COLO668 (cell line): Measurements from ENCODE around the gene FBXO2.
A peak's percentile ranks its signal among the peaks of the same experiment; 100 is the strongest.

Source experiments
- DNase-seq: peaks from one replicate; lab custom pipeline; 2025; ENCODE audit not compliant: unreplicated experiment; lab: John Stamatoyannopoulos, UW

FBXO2 gene

GRCh38 chr1:11682799-11683198, 28.6 kb upstream of the FBXO2 start:
- DNase-seq: no peak

- DNase-seq: no peak
These were observed 28.1 kb upstream of the FBXO2 start for GRCh38 chr1:11682287-11682771.

DNA sequence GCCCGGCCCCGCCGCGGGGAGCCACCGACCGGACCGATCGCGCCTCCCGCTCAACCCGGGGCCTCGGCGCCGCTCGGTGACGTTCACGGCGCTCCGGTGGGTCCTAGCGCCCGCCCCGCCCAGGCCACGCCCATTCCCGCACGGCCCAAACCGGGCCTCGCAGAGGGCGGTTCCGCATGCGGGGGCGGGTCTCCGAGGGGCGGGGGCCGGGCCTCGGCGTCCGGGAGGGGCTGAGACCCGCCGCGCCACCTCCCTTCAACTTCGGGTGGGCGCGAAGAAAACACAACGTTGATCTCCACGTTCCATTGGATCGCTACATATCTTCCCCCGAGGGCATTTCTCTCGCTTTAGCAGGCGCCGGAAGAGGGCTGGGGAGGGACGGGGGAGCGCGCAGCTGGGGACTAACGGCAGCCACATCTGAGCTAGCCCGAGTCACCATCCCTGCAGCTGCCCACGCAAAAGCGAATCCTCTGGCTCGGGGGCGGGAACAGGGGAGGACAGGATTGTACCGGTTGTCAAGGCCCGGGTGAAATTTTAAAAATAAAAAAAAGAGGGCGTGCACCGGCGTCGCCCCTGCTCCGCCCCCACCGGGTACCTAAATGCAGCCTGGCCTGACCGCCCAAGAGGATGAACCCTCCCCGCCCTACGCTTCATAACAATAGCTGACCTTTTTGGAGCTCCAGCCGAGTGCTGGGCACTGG, 27.0 kb upstream of the FBXO2 start, which contains the start of gene MAD2L2:
TSS of gene MAD2L2 (minus strand) at position 78 of the 701 bp plus-strand sequence. CDS start 547 bp downstream, outside the sequence.
- peak; percentile 94 for DNase-seq

- no peak for DNase-seq
These were observed 26.2 kb upstream of the FBXO2 start for GRCh38 chr1:11680270-11681070.

GRCh38 chr1:11678442-11678841, 24.2 kb upstream of the FBXO2 start:
- no peak for DNase-seq

DNA sequence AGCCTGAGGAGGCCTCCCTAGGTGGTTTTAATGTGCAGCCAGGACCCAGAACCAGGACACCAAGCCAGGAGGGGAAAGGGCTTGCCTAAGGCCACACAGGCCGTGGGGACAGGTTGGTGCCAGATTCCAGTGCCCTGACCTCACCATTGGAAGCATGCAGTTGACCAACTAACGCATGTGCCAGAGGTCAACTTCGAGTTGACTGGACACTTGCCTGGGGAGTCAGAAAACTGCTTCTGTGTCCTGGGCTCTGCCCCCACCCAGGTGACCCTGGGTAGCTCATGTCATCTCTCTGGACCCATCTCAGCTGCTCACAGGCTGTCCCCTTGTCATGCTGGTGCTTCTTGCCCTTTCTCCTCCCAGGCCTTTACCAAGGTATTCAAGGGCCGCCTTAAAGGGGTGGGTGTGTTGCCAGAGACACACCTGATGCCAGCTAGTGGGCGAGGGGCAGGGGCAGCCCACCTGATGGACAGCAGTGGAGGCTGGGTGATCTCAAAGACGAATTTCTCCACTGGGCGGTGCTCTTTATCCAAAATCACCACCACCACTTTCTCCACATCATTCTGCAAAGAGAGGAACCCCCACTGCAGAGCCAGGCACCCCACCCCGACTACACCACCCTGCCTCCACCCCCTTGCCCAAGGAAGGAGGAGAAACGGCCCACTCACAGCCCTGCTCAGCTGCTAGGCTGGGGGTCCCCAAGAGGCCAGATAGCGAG, 22.3 kb upstream of the FBXO2 start:
- no peak for DNase-seq

DNA sequence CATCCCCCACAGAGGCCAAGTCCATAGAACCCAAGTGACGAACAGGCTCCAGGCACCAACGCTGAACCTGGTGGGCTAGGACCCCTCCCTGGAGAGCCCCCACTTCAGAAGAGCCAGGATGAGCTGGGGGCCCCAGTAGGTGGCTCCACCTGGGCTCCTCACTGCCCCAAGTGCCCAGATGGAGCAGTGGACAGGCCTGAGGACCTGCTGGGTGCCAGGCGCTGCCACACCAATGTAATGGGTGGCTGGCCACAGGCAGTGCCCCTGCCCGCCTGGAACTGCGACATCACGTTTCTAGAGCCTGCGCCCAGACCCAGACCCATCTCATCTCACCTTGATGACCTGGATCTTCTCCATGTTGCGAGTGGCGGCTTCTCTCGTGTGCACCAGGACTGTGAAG, 21.1 kb upstream of the FBXO2 start:
- no peak for DNase-seq

DNA sequence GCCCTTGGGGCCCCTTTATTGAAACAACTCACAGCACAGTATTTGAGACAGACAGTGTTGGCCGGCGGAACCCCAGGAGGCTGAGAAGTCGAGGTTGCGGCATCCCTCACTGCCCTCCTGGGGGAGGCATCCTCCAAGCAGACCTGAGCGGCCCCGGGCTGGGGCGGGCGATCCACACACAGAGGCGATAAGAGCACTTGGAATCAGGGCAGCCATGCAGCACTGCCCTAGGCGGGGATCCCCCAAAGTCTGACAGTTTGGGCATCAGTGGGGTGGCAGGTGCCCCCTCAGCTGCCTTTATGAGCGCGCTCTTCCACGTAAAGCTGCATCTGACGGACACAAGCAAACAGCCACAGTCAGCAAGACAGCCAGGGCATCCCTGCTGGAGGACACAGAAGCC, 20.3 kb upstream of the FBXO2 start:
- DNase-seq: no peak

DNA sequence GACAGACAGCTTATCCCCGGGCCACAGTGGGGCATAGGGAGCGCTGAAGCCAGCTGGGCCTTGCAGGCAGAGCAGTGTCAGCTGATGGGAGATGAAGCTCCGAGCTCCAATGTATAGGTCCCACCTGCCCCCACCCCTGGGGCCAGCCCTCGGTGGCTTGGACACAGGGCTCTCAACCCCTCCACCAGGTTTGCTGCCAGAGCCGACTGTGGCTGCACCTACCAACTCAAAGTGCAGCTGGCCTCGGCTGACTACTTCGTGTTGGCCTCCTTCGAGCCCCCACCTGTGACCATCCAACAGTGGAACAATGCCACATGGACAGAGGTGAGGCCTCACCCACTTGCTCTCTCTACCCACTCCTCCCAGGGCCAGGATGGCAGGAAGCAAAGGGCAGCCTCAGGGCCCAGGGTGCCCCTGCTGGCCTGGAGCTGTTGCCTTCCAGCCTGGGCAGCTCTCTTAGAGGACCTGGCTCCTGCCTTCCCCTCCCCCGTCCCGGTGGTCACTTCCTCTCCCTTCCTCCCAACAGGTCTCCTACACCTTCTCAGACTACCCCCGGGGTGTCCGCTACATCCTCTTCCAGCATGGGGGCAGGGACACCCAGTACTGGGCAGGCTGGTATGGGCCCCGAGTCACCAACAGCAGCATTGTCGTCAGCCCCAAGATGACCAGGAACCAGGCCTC, 19.0 kb upstream of the FBXO2 start:
- DNase-seq: no peak

DNA sequence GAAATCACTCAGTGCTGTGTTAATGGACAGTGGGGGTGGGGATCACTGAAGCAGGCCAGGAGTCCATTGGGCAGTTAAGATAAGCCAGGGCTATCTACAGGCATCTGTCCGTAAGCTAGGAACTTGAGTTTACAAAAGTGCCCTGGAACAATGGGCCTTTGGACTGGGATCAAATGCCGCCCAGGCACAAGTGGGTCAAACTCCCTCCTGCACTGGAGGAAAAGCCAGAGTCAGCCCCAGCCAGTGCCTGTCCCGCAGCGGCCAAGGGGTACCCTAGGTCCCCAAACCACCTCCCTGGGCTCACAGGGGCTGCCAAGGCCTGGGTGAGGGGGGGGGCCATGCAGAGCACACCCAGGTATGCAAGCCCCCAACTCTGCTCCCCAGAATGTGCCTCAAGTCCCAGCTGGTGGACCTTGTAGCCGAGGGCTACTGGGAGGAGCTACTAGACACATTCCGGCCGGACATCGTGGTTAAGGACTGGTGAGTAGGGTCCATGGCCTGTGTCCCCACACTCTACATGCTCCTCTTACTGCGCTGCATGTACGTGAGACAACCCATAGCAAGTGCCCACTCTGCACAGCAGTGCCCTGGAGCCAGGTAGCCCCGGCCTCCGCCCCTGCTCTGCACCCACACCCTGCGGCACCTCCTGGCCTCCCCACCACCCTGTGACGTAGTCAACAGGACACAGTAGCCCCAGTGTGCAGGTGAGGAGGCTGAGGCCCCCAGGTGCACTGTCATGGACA, 17.5 kb upstream of the FBXO2 start:
- no peak for DNase-seq

DNA sequence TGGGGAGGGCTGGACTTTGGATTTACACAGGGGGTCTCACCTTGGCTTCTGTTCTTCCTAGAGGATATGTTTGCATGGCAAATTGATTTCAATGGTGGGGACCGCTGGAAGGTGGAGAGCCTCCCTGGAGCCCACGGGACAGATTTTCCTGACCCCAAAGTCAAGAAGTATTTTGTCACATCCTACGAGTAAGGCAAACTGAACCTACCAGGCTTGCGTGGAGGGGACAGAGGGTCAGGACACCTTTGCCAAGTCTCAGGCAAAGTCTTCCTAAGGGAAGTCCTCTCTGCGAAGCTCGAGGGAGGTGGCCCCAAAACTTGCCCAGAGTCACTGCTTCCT, 16.9 kb upstream of the FBXO2 start:
- DNase-seq: no peak

GRCh38 chr1:11670747-11671146, 16.5 kb upstream of the FBXO2 start:
- DNase-seq: no peak

- DNase-seq: no peak
These were observed 14.3 kb upstream of the FBXO2 start for GRCh38 chr1:11668516-11668915.

DNA sequence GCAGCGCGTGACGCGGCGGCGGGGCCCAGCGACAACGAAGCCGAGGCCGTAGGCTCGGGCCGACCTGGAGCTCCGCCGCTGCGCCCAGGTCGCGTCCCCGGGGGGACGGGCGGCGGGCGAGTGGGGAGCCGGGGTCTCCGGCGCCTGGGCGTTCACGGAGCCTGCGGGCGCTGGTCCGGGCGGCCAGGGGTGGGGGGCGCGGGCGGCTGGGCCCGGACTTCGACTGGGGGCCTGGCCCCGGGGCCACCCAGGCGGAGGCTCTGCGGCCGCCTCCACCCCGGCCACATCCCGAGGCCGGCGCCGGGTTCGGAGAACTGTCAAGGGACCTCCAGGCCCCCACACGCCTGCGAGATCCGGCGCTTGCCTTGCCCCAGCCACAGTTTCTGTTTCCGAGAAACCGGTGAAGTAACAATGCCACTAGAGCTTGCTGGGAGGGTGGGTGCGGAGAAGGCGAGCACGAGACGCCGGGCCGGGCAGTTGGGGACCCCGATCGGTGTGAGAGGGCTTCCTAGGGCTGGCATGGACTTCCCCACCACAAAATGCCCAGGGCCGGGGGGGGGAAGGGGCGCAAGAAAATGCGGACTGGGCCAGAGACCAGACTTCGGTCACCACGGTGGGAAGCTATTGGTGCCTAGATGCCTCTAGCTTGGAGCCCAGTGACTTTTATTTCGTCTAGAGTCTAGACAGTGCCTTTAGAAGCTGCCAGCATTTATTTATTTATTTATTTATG, 10.3 kb upstream of the FBXO2 start:
- no peak for DNase-seq

DNA sequence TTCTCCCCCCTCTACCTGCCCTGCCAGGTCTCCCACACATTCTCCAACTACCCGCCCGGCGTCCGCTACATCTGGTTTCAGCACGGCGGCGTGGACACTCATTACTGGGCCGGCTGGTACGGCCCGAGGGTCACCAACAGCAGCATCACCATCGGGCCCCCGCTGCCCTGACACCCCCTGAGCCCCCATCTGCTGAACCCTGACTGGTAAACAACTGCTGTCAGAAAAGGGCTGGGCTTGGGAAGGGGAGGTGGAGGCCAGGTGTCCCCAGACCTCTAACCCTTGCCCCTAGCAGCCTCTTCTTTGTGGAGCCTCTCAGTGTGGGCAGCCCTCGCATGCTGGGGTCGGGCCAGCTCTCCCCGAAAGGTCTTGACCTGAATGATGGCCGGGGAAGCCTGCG, 6.9 kb upstream of the FBXO2 start:
- DNase-seq: no peak

DNA sequence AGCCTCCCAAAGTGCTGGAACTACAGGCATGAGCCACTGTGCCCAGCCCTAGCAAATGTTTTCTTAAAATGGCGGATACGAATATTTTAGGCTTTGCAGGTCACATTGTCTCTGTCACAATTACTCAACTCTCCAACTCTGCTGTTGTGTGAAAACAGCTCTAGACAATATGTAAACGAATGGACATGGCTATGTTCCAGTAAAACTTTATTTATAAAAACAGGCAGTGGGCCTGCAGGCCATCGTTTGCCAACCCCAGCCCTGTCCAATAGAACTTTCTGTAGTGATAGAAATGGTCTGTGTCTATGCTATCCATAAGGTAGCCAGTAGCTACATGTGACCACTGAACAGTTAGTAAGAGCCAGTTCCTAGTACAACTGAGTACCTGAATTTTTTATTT, 5.5 kb upstream of the FBXO2 start:
- DNase-seq: no peak

DNA sequence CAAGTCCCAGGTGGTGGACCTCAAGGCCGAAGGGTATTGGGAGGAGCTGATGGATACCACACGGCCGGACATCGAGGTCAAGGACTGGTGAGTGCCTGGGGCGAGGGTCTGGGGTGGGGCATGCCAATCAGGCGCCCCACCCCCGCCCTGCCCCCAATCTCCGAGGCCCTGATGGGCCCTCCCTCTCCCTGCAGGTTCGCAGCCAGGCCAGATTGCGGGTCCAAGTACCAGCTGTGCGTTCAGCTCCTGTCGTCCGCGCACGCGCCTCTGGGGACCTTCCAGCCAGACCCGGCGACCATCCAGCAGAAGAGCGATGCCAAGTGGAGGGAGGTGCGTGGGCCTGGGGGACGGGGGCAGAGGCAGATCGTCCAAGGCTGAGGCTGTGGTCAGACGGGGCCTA, 4.3 kb upstream of the FBXO2 start:
- no peak for DNase-seq

DNA sequence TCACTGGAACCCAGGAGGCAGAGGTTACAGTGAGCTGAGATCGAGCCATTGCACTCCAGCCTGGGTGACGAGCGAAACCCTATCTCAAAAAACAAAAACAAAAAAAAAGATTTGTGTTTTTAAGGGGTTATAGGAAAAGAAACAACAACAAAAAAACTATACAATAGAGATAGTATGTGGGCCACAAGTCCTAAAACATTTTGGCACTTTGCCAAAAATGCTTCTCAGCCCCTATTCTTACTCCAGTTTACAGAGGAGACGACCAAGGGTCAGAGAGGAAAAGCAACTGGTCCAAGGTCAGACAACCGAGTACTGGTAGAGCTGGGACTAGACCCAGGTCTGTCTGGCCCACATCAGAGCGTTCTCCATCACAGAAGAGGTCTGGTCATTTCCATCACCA, 3.4 kb upstream of the FBXO2 start:
- DNase-seq: no peak

GRCh38 chr1:11654939-11655808, 945 bp upstream of the FBXO2 start:
- no peak for DNase-seq
